Suprapubic skin (tissue), 4 donors: Measurements from ENCODE around the gene PTPRN2.

Experiments
- EP300 ChIP-seq: sonication (generic); formaldehyde crosslinking; IDR thresholded peaks from one replicate; pipeline ENCODE4 v1.6.1; 2017; ENCODE audit warnings: antibody characterized with exemption
- POLR2A ChIP-seq, 2 donors: fragments of 450-650 bp; IDR thresholded peaks; one replicate each; pipeline ENCODE4 v1.6.1; 2017; ENCODE audit warnings: antibody characterized with exemption in 2 of 2, mild to moderate bottlenecking in 2 of 2, moderate library complexity in 2 of 2
- POLR2AphosphoS5 ChIP-seq, 3 donors: sonication (generic); formaldehyde crosslinking; IDR thresholded peaks; one replicate each; pipeline ENCODE4 v1.6.1; 2017; ENCODE audit warnings: antibody characterized with exemption in 3 of 3
- TF ChIP-seq, protein P1 (sequence below), 2 donors: fragments of 200-600 bp in 1 of 2; fragments of 450-650 bp in 1 of 2; sonication (generic) in 1 of 2; IDR thresholded peaks; one replicate each; pipeline ENCODE4 v1.5.1; 2016 to 2019; ENCODE audit warnings: antibody characterized with exemption in 2 of 2, mild to moderate bottlenecking in 1 of 2, moderate library complexity in 1 of 2

DNA sequence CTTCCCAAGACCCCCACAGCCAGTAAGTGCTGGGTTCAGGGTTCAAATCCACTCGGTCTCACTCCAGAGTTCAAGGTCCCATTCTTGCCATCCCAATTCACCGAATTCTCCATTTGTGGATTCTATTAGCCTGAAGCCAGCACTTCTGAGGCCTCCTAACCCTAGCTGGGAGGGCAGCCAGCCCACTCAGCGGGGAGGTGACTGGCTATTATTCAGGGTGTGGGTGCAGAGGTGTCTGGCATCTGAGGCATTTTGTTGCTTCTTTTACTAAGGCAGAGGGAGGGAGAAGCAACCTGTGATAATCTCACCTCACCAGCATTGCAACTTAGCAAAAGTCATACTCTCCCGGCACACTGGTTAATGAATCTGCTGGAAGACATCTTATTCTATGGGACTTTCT, 8.7 kb upstream of the PTPRN2 start:
- TF ChIP-seq, protein P1, sequence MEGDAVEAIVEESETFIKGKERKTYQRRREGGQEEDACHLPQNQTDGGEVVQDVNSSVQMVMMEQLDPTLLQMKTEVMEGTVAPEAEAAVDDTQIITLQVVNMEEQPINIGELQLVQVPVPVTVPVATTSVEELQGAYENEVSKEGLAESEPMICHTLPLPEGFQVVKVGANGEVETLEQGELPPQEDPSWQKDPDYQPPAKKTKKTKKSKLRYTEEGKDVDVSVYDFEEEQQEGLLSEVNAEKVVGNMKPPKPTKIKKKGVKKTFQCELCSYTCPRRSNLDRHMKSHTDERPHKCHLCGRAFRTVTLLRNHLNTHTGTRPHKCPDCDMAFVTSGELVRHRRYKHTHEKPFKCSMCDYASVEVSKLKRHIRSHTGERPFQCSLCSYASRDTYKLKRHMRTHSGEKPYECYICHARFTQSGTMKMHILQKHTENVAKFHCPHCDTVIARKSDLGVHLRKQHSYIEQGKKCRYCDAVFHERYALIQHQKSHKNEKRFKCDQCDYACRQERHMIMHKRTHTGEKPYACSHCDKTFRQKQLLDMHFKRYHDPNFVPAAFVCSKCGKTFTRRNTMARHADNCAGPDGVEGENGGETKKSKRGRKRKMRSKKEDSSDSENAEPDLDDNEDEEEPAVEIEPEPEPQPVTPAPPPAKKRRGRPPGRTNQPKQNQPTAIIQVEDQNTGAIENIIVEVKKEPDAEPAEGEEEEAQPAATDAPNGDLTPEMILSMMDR (IDR thresholded peaks at IDR 0.05) = no peak
- TF ChIP-seq EP300 (no peak), POLR2A (IDR thresholded peaks at IDR 0.05) (no peak), POLR2AphosphoS5 (IDR thresholded peaks at IDR 0.05) (no peak)
